Gastroesophageal sphincter (tissue), 3 donors: ENCODE data around the gene POLH.
A peak's percentile ranks its signal among the peaks of the same experiment; 100 is the strongest.

Experiments used
- EP300 ChIP-seq: sonication (generic); formaldehyde crosslinking; IDR thresholded peaks from one replicate; pipeline ENCODE4 v1.6.1; 2017; ENCODE audit warnings: antibody characterized with exemption, mild to moderate bottlenecking
- POLR2AphosphoS5 ChIP-seq: sonication (generic); formaldehyde crosslinking; IDR thresholded peaks from one replicate; pipeline ENCODE4 v1.6.1; 2017; ENCODE audit warnings: antibody characterized with exemption
- TF ChIP-seq, protein P1 (sequence below), 4 experiments: fragments of 200-600 bp in 2 of 4; fragments of 450-650 bp in 2 of 4; sonication (generic) in 1 of 4; IDR thresholded peaks; one replicate each; pipeline ENCODE4 v1.5.1; 2017 to 2019; ENCODE audit warnings: antibody characterized with exemption in 4 of 4, mild to moderate bottlenecking in 2 of 4, moderate library complexity in 2 of 4

DNA sequence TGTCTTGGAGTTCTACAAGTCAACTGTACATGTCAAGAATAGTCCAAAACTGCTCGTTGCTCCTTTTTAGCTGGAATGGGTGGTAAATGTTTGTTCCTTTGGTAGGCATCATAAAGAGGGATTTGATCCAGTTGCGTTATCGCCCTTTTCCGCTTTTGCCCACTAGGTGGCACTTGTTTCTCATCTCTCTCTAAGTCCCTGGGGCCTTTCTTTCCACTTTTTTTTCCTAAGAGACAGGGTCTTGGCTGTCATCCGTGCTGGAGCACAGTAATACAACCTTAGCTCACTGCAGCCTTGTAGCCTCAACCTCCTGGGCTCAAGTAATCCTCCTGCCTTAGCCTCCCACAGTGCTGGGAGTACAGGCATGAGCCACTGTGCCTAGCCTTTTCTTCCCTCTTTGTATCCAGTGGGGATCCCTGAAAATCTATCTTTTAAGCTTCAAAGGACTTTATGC is 32.4 kb downstream of the POLH start:
- TF ChIP-seq POLR2AphosphoS5 (peak; percentile 10), EP300 (no peak)
- TF ChIP-seq, protein P1, sequence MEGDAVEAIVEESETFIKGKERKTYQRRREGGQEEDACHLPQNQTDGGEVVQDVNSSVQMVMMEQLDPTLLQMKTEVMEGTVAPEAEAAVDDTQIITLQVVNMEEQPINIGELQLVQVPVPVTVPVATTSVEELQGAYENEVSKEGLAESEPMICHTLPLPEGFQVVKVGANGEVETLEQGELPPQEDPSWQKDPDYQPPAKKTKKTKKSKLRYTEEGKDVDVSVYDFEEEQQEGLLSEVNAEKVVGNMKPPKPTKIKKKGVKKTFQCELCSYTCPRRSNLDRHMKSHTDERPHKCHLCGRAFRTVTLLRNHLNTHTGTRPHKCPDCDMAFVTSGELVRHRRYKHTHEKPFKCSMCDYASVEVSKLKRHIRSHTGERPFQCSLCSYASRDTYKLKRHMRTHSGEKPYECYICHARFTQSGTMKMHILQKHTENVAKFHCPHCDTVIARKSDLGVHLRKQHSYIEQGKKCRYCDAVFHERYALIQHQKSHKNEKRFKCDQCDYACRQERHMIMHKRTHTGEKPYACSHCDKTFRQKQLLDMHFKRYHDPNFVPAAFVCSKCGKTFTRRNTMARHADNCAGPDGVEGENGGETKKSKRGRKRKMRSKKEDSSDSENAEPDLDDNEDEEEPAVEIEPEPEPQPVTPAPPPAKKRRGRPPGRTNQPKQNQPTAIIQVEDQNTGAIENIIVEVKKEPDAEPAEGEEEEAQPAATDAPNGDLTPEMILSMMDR (IDR thresholded peaks at IDR 0.05): peak; percentile 63 to 79 (median 69)
